Naive thymus-derived CD8-positive, alpha-beta T cell (primary cell): ENCODE results near the gene BACH1. TPM values are rescaled to one million over a fixed set of nuclear protein-coding genes. Genes with fewer than 3 reads are reported as not detected.

Experiments used
- ATAC-seq, 2 donors: fragments of 150-1000 bp; cut with Tn5 transposase in 1 of 2; sonication (Bioruptor Pico), chemical (Tn5 transposase) in 1 of 2; 1 replicate in 1 of 2; 2 replicates in 1 of 2; pipeline ENCODE4 v1.10.0; 2021; ENCODE audit warnings: mild to moderate bottlenecking in 2 of 2, moderate library complexity in 2 of 2
- POLR2A ChIA-PET: fragments of 350-600 bp; sonication (Branson Sonifier 250); formaldehyde crosslinking; loops from one replicate; lab custom pipeline; 2021; ENCODE audit warnings: antibody characterized with exemption; lab: Charles Lee
- DNase-seq, 10 donors: peaks; one replicate each; pipeline versions ENCODE4 v3.0.0 to v3.0.0-alpha.2; 2020 to 2022
- H3K27ac Mint-ChIP-seq, 10 donors: one replicate each; pipeline ENCODE4 v1.8.0; 2020 to 2022; ENCODE audit warnings: mild to moderate bottlenecking in 10 of 10, mixed read lengths in 10 of 10, moderate library complexity in 4 of 10, inconsistent platforms in 1 of 10
- H3K27me3 Mint-ChIP-seq, 5 donors: one replicate each; pipeline ENCODE4 v1.8.0; 2021 to 2022; ENCODE audit warnings: mixed read lengths in 5 of 5
- H3K36me3 Mint-ChIP-seq, 3 donors: one replicate each; pipeline ENCODE4 v1.8.0; 2020 to 2022; ENCODE audit warnings: mixed read lengths in 3 of 3, mild to moderate bottlenecking in 2 of 3, inconsistent platforms in 1 of 3
- H3K4me1 Mint-ChIP-seq, 4 donors: one replicate each; pipeline ENCODE4 v1.8.0; 2021 to 2022; ENCODE audit warnings: mixed read lengths in 4 of 4
- H3K4me3 Mint-ChIP-seq, 10 donors: one replicate each; pipeline ENCODE4 v1.8.0; 2020 to 2022; ENCODE audit warnings: mild to moderate bottlenecking in 10 of 10, mixed read lengths in 10 of 10, moderate library complexity in 6 of 10, inconsistent platforms in 1 of 10
- H3K9me3 Mint-ChIP-seq, 9 donors: one replicate each; pipeline ENCODE4 v1.8.0; 2020 to 2022; ENCODE audit warnings: mixed read lengths in 9 of 9, mild to moderate bottlenecking in 3 of 9, inconsistent platforms in 1 of 9, moderate library complexity in 1 of 9
- polyA plus RNA-seq, 3 donors: library from polyadenylated mRNA; unstranded; fragments of 300-500 nt; fragmentation: Illumina TruSeq; gene quantifications; one replicate each; pipeline ENCODE4 v1.2.3, GENCODE V29; 2021
- total RNA-seq, 8 experiments: library from RNA in 2 of 8; stranded (reverse) in 2 of 8; gene quantifications; one replicate each; pipeline ENCODE4 v1.2.3 and lab custom pipeline; 2021 to 2026

Gene BACH1
- total and polyA plus RNA-seq, 5 experiments from 2014 or later: 22.5 to 62.1 (median 25.6) TPM

- Mint-ChIP-seq H3K4me3 (peak overlapping the region in 5 of 10 donors; percentile 24 to 72 (median 50)), H3K4me1 (peaks cover 19 to 62% (median 61%) of the 10 kb centered on the region in 4 donors), H3K9me3 (peaks cover 0 to 15% (median 5%) of the 10 kb centered on the region in 9 donors), H3K36me3 (no peaks in the 10 kb centered on the region), H3K27me3 (peaks cover 0 to 1% (median 0%) of the 10 kb centered on the region in 5 donors), H3K27ac (peak overlapping the region in 4 of 10 donors; percentile 72 to 92 (median 82))
- ATAC-seq (no peak), DNase-seq (no peak)
- POLR2A ChIA-PET: interaction anchor here (0.6 kb wide), 1 partner anchor 531 kb away, joined by 3 read pairs; no protein-coding TSS in a partner anchor
Measured at GRCh38 chr21:29296446-29296845, 2.3 kb upstream of the BACH1 start.

- H3K36me3 Mint-ChIP-seq: no peaks in the 10 kb centered on the region
- H3K4me3 Mint-ChIP-seq: peak overlapping the region; percentile 64 to 87 (median 76)
- H3K4me1 Mint-ChIP-seq: peaks cover 27 to 75% (median 74%) of the 10 kb centered on the region in 4 donors
- no peak for ATAC-seq
- POLR2A ChIA-PET: interaction anchor here (1.0 to 2.4 kb wide), 5 partner anchors 9 to 295 kb away, joined by 3 to 14 read pairs (median 3); partner anchors contain the start of genes CCT8 and USP16
- no peaks in the 10 kb centered on the region for H3K27me3 Mint-ChIP-seq
- H3K9me3 Mint-ChIP-seq: peaks cover 0 to 15% (median 5%) of the 10 kb centered on the region in 9 donors
- DNase-seq: peak in 1 of 10 donors; percentile 66
- peak overlapping the region in 9 of 10 donors; percentile 46 to 87 (median 74) for H3K27ac Mint-ChIP-seq
Measured at GRCh38 chr21:29297483-29298347, 1.0 kb upstream of the BACH1 start.

- POLR2A ChIA-PET: interaction anchor here (0.6 to 2.4 kb wide), 11 partner anchors 9 to 307 kb away, joined by 3 to 14 read pairs (median 5); partner anchors contain the start of genes CCT8, LTN1 and USP16
- H3K36me3 Mint-ChIP-seq: no peaks in the 10 kb centered on the region
- no peaks in the 10 kb centered on the region for H3K27me3 Mint-ChIP-seq
- peak; percentile 53 to 80 (median 66) for DNase-seq
- peaks cover 0 to 15% (median 5%) of the 10 kb centered on the region in 9 donors for H3K9me3 Mint-ChIP-seq
- peaks cover 20 to 78% (median 74%) of the 10 kb centered on the region in 4 donors for H3K4me1 Mint-ChIP-seq
- H3K4me3 Mint-ChIP-seq: peak overlapping the region; percentile 84 to 98 (median 88)
- peak overlapping the region; percentile 39 to 96 (median 92) for H3K27ac Mint-ChIP-seq
- ATAC-seq: peak; percentile 66 to 72
Measured at GRCh38 chr21:29299046-29299915, 559 bp downstream of the BACH1 start.

GRCh38 chr21:29299916-29300806 is 1.4 kb downstream of the BACH1 start:
- POLR2A ChIA-PET: interaction anchor here (0.6 to 2.4 kb wide), 8 partner anchors 10 to 227 kb away, joined by 3 to 14 read pairs (median 5); partner anchors contain the start of gene CCT8
- ATAC-seq (peak; percentile 3 to 12), DNase-seq (peak in 6 of 10 donors; percentile 15 to 68 (median 28))
- Mint-ChIP-seq H3K9me3 (peaks cover 0 to 15% (median 5%) of the 10 kb centered on the region in 9 donors), H3K36me3 (no peaks in the 10 kb centered on the region), H3K27me3 (no peaks in the 10 kb centered on the region), H3K4me3 (peak overlapping the region; percentile 84 to 98 (median 88)), H3K4me1 (peaks cover 20 to 76% (median 72%) of the 10 kb centered on the region in 4 donors), H3K27ac (peak overlapping the region; percentile 39 to 96 (median 92))

GRCh38 chr21:29300807-29301138 is 2.1 kb downstream of the BACH1 start:
- DNase-seq: no peak
- H3K4me1 Mint-ChIP-seq: peaks cover 23 to 76% (median 69%) of the 10 kb centered on the region in 4 donors
- H3K27ac Mint-ChIP-seq: peak overlapping the region in 8 of 10 donors; percentile 39 to 95 (median 85)

GRCh38 chr21:29301691-29302090 is 3.0 kb downstream of the BACH1 start:
- no peak for DNase-seq
- Mint-ChIP-seq H3K27me3 (no peaks in the 10 kb centered on the region), H3K9me3 (peaks cover 0 to 8% (median 4%) of the 10 kb centered on the region in 9 donors), H3K36me3 (peaks cover 0 to 9% (median 3%) of the 10 kb centered on the region in 3 donors), H3K4me1 (peaks cover 27 to 78% (median 76%) of the 10 kb centered on the region in 4 donors), H3K27ac (peak overlapping the region in 8 of 10 donors; percentile 28 to 92 (median 58)), H3K4me3 (peak overlapping the region in 9 of 10 donors; percentile 5 to 98 (median 50))
- POLR2A ChIA-PET: interaction anchor here (0.6 to 1.7 kb wide), 2 partner anchors 228 to 309 kb away, joined by 3 to 5 read pairs; partner anchors contain the start of genes CCT8 and LTN1
- ATAC-seq: no peak

More at GRCh38 chr21:29300807-29301138, 2.1 kb downstream of the BACH1 start:
- Mint-ChIP-seq H3K27me3 (no peaks in the 10 kb centered on the region), H3K4me3 (peak overlapping the region; percentile 84 to 98 (median 88)), H3K9me3 (peaks cover 0 to 8% (median 5%) of the 10 kb centered on the region in 9 donors), H3K36me3 (peaks cover 0 to 2% (median 0%) of the 10 kb centered on the region in 3 donors)
- no peak for ATAC-seq
- POLR2A ChIA-PET: interaction anchor here (1.7 to 2.0 kb wide), 3 partner anchors 45 to 227 kb away, joined by 4 to 9 read pairs (median 5); partner anchors contain the start of gene CCT8

GRCh38 chr21:29302359-29302875 is 3.7 kb downstream of the BACH1 start:
- H3K4me1 Mint-ChIP-seq: peaks cover 27 to 79% (median 75%) of the 10 kb centered on the region in 4 donors
- peaks cover 0 to 9% (median 3%) of the 10 kb centered on the region in 3 donors for H3K36me3 Mint-ChIP-seq
- ATAC-seq (no peak), DNase-seq (no peak)
- H3K27me3 Mint-ChIP-seq: no peaks in the 10 kb centered on the region
- peak overlapping the region in 6 of 10 donors; percentile 5 to 98 (median 22) for H3K4me3 Mint-ChIP-seq
- POLR2A ChIA-PET: interaction anchor here (0.6 kb wide), 1 partner anchor 310 kb away, joined by 3 read pairs; the partner anchor contains the start of gene LTN1
- peak overlapping the region in 6 of 10 donors; percentile 0 to 92 (median 22) for H3K27ac Mint-ChIP-seq
- H3K9me3 Mint-ChIP-seq: peaks cover 0 to 1% (median 0%) of the 10 kb centered on the region in 9 donors

- peak overlapping the region in 5 of 10 donors; percentile 25 to 92 (median 37) for H3K27ac Mint-ChIP-seq
Measured at GRCh38 chr21:29303288-29303687, 4.6 kb downstream of the BACH1 start.

GRCh38 chr21:29304597-29304996 is 5.9 kb downstream of the BACH1 start:
- H3K27me3 Mint-ChIP-seq: no peaks in the 10 kb centered on the region
- POLR2A ChIA-PET: no interaction called here
- no peak for DNase-seq
- no peak for ATAC-seq
- H3K36me3 Mint-ChIP-seq: peaks cover 0 to 9% (median 3%) of the 10 kb centered on the region in 3 donors
- H3K4me3 Mint-ChIP-seq: peak overlapping the region in 4 of 10 donors; percentile 8 to 15 (median 10)
- H3K9me3 Mint-ChIP-seq: no peaks in the 10 kb centered on the region
- peaks cover 28 to 93% (median 71%) of the 10 kb centered on the region in 4 donors for H3K4me1 Mint-ChIP-seq
- peak overlapping the region in 3 of 10 donors; percentile 31 to 72 (median 68) for H3K27ac Mint-ChIP-seq

More at GRCh38 chr21:29303288-29303687, 4.6 kb downstream of the BACH1 start:
- DNase-seq (no peak), ATAC-seq (no peak)
- Mint-ChIP-seq H3K9me3 (no peaks in the 10 kb centered on the region), H3K36me3 (peaks cover 0 to 9% (median 3%) of the 10 kb centered on the region in 3 donors), H3K4me3 (peak overlapping the region in 2 of 10 donors; percentile 3), H3K4me1 (peaks cover 27 to 82% (median 68%) of the 10 kb centered on the region in 4 donors), H3K27me3 (no peaks in the 10 kb centered on the region)
- POLR2A ChIA-PET: no interaction called here

GRCh38 chr21:29305068-29305467 is 6.3 kb downstream of the BACH1 start:
- H3K4me1 Mint-ChIP-seq: peaks cover 23 to 91% (median 67%) of the 10 kb centered on the region in 4 donors
- H3K27me3 Mint-ChIP-seq: no peaks in the 10 kb centered on the region
- H3K36me3 Mint-ChIP-seq: peaks cover 0 to 9% (median 3%) of the 10 kb centered on the region in 3 donors
- peak overlapping the region in 1 of 10 donors; percentile 68 for H3K27ac Mint-ChIP-seq
- no peaks in the 10 kb centered on the region for H3K9me3 Mint-ChIP-seq
- no peak for DNase-seq
- no peak for ATAC-seq
- POLR2A ChIA-PET: no interaction called here
- no peak overlapping the region for H3K4me3 Mint-ChIP-seq
